Measurements from ENCODE around the gene NR1I2.

GRCh38 chr3:119829420-119829819 lies 47.5 kb downstream of the NR1I2 start:
- TF ChIP-seq CTCF (IDR thresholded peaks at IDR 0.05) (no peak), EZH2 (IDR thresholded peaks at IDR 0.05; ENCODE audit: borderline replicate concordance, insufficient read depth, low read depth, low read length, poor library complexity, severe bottlenecking) (no peak)

All from B cell (primary cell).